IgD-negative memory B cell (primary cell): Measurements from ENCODE around the gene COX4I1. TPM values are rescaled to one million over a fixed set of nuclear protein-coding genes. Genes with fewer than 3 reads are reported as not detected.

ENCODE experiments used
- H3K27ac Mint-ChIP-seq, 3 donors: one replicate each; pipeline ENCODE4 v1.8.0; 2020 to 2022; ENCODE audit warnings: mild to moderate bottlenecking in 3 of 3, mixed read lengths in 3 of 3, moderate library complexity in 1 of 3
- H3K27me3 Mint-ChIP-seq: one replicate; pipeline ENCODE4 v1.8.0; 2021; ENCODE audit warnings: mixed read lengths
- H3K36me3 Mint-ChIP-seq: one replicate; pipeline ENCODE4 v1.8.0; 2020; ENCODE audit warnings: mild to moderate bottlenecking, mixed read lengths
- H3K4me1 Mint-ChIP-seq, 3 donors: one replicate each; pipeline ENCODE4 v1.8.0; 2020 to 2022; ENCODE audit warnings: mixed read lengths in 3 of 3, mild to moderate bottlenecking in 1 of 3
- H3K4me3 Mint-ChIP-seq, 4 donors: one replicate each; pipeline ENCODE4 v1.8.0; 2020 to 2022; ENCODE audit warnings: mild to moderate bottlenecking in 4 of 4, mixed read lengths in 4 of 4, moderate library complexity in 3 of 4
- H3K9me3 Mint-ChIP-seq, 3 donors: one replicate each; pipeline ENCODE4 v1.8.0; 2020 to 2021; ENCODE audit warnings: mixed read lengths in 3 of 3, mild to moderate bottlenecking in 1 of 3
- polyA plus RNA-seq: library from polyadenylated mRNA; unstranded; fragments of 300-500 nt; fragmentation: Illumina TruSeq; gene quantifications from one replicate; pipeline ENCODE4 v1.2.3, GENCODE V29; 2021

The COX4I1 gene
- polyA plus RNA-seq, 1 donor from 2014 or later, result 1,007 TPM

- Mint-ChIP-seq H3K4me1 (peaks cover 6 to 16% (median 14%) of the 10 kb centered on the region in 3 donors), H3K9me3 (no peaks in the 10 kb centered on the region), H3K36me3 (no peaks in the 10 kb centered on the region), H3K27ac (peak overlapping the region in 2 of 3 donors; percentile 17 to 29), H3K4me3 (peak overlapping the region in 1 of 4 donors; percentile 70), H3K27me3 (peaks cover 2% of the 10 kb centered on the region)
Measured at GRCh38 chr16:85819245-85819644, 19.8 kb downstream of the COX4I1 start.

GRCh38 chr16:85819771-85820170, 20.3 kb downstream of the COX4I1 start:
- Mint-ChIP-seq H3K4me3 (no peak overlapping the region), H3K9me3 (no peaks in the 10 kb centered on the region), H3K4me1 (peaks cover 6 to 17% (median 14%) of the 10 kb centered on the region in 3 donors), H3K36me3 (no peaks in the 10 kb centered on the region), H3K27ac (peak overlapping the region in 2 of 3 donors; percentile 18 to 29), H3K27me3 (no peaks in the 10 kb centered on the region)

GRCh38 chr16:85820604-85821372, 21.3 kb downstream of the COX4I1 start:
- H3K27ac Mint-ChIP-seq, result peak overlapping the region in 2 of 3 donors; percentile 39 to 53
- H3K36me3 Mint-ChIP-seq, result no peaks in the 10 kb centered on the region
- H3K4me1 Mint-ChIP-seq, result peaks cover 8 to 17% (median 14%) of the 10 kb centered on the region in 3 donors
- H3K9me3 Mint-ChIP-seq, result no peaks in the 10 kb centered on the region
- no peaks in the 10 kb centered on the region for H3K27me3 Mint-ChIP-seq
- H3K4me3 Mint-ChIP-seq, result peak overlapping the region in 1 of 4 donors; percentile 18

GRCh38 chr16:85821390-85822135, 22.1 kb downstream of the COX4I1 start:
- peak overlapping the region in 2 of 4 donors; percentile 18 to 66 for H3K4me3 Mint-ChIP-seq
- H3K4me1 Mint-ChIP-seq, result peaks cover 9 to 21% (median 14%) of the 10 kb centered on the region in 3 donors
- H3K27me3 Mint-ChIP-seq, result no peaks in the 10 kb centered on the region
- H3K36me3 Mint-ChIP-seq, result no peaks in the 10 kb centered on the region
- H3K27ac Mint-ChIP-seq, result peak overlapping the region in 1 of 3 donors; percentile 39
- H3K9me3 Mint-ChIP-seq, result no peaks in the 10 kb centered on the region

- Mint-ChIP-seq H3K4me1 (peaks cover 13 to 25% (median 20%) of the 10 kb centered on the region in 3 donors), H3K9me3 (no peaks in the 10 kb centered on the region), H3K27me3 (no peaks in the 10 kb centered on the region), H3K27ac (peak overlapping the region in 1 of 3 donors; percentile 39), H3K36me3 (no peaks in the 10 kb centered on the region), H3K4me3 (peak overlapping the region in 1 of 4 donors; percentile 66)
Measured at GRCh38 chr16:85822145-85822544, 22.6 kb downstream of the COX4I1 start.

- H3K4me1 Mint-ChIP-seq, result peaks cover 13 to 25% (median 20%) of the 10 kb centered on the region in 3 donors
- H3K36me3 Mint-ChIP-seq, result no peaks in the 10 kb centered on the region
- H3K27ac Mint-ChIP-seq, result no peak overlapping the region
- H3K9me3 Mint-ChIP-seq, result no peaks in the 10 kb centered on the region
- no peak overlapping the region for H3K4me3 Mint-ChIP-seq
- no peaks in the 10 kb centered on the region for H3K27me3 Mint-ChIP-seq
Measured at GRCh38 chr16:85823328-85823920, 23.9 kb downstream of the COX4I1 start.

GRCh38 chr16:85824161-85825135, 25.0 kb downstream of the COX4I1 start:
- Mint-ChIP-seq H3K27ac (peak overlapping the region in 1 of 3 donors; percentile 44), H3K4me3 (no peak overlapping the region), H3K36me3 (no peaks in the 10 kb centered on the region), H3K9me3 (peaks cover 0 to 4% (median 0%) of the 10 kb centered on the region in 3 donors), H3K27me3 (no peaks in the 10 kb centered on the region), H3K4me1 (peaks cover 18 to 28% (median 26%) of the 10 kb centered on the region in 3 donors)

GRCh38 chr16:85825326-85825725, 25.8 kb downstream of the COX4I1 start:
- Mint-ChIP-seq H3K4me1 (peaks cover 22 to 33% (median 30%) of the 10 kb centered on the region in 3 donors), H3K27me3 (no peaks in the 10 kb centered on the region), H3K4me3 (no peak overlapping the region), H3K27ac (peak overlapping the region in 1 of 3 donors; percentile 44), H3K9me3 (peaks cover 0 to 4% (median 0%) of the 10 kb centered on the region in 3 donors), H3K36me3 (no peaks in the 10 kb centered on the region)

- peaks cover 1% of the 10 kb centered on the region for H3K27me3 Mint-ChIP-seq
- H3K4me1 Mint-ChIP-seq, result peaks cover 21 to 36% (median 33%) of the 10 kb centered on the region in 3 donors
- peak overlapping the region in 1 of 3 donors; percentile 25 for H3K27ac Mint-ChIP-seq
- H3K36me3 Mint-ChIP-seq, result peaks cover 2% of the 10 kb centered on the region
- peaks cover 0 to 5% (median 0%) of the 10 kb centered on the region in 3 donors for H3K9me3 Mint-ChIP-seq
- H3K4me3 Mint-ChIP-seq, result peak overlapping the region in 1 of 4 donors; percentile 30
Measured at GRCh38 chr16:85826686-85827247, 27.3 kb downstream of the COX4I1 start.

GRCh38 chr16:85828166-85828565, 28.7 kb downstream of the COX4I1 start:
- peaks cover 0 to 5% (median 0%) of the 10 kb centered on the region in 3 donors for H3K9me3 Mint-ChIP-seq
- peaks cover 2% of the 10 kb centered on the region for H3K36me3 Mint-ChIP-seq
- peaks cover 4% of the 10 kb centered on the region for H3K27me3 Mint-ChIP-seq
- peaks cover 31 to 43% (median 42%) of the 10 kb centered on the region in 3 donors for H3K4me1 Mint-ChIP-seq
- no peak overlapping the region for H3K27ac Mint-ChIP-seq
- H3K4me3 Mint-ChIP-seq, result no peak overlapping the region

GRCh38 chr16:85829171-85829719, 29.8 kb downstream of the COX4I1 start:
- H3K4me3 Mint-ChIP-seq, result peak overlapping the region in 3 of 4 donors; percentile 76 to 87 (median 86)
- H3K36me3 Mint-ChIP-seq, result peaks cover 2% of the 10 kb centered on the region
- H3K9me3 Mint-ChIP-seq, result peaks cover 0 to 5% (median 0%) of the 10 kb centered on the region in 3 donors
- peak overlapping the region; percentile 83 to 95 (median 90) for H3K27ac Mint-ChIP-seq
- peaks cover 6% of the 10 kb centered on the region for H3K27me3 Mint-ChIP-seq
- H3K4me1 Mint-ChIP-seq, result peaks cover 34 to 46% (median 44%) of the 10 kb centered on the region in 3 donors

- Mint-ChIP-seq H3K36me3 (peaks cover 2% of the 10 kb centered on the region), H3K27ac (peak overlapping the region; percentile 23 to 95 (median 83)), H3K4me1 (peaks cover 34 to 44% (median 44%) of the 10 kb centered on the region in 3 donors), H3K27me3 (peaks cover 6% of the 10 kb centered on the region), H3K4me3 (peak overlapping the region; percentile 46 to 87 (median 81)), H3K9me3 (peaks cover 0 to 5% (median 0%) of the 10 kb centered on the region in 3 donors)
Measured at GRCh38 chr16:85829751-85830445, 30.4 kb downstream of the COX4I1 start.

- Mint-ChIP-seq H3K4me3 (peak overlapping the region in 2 of 4 donors; percentile 1 to 53), H3K27ac (peak overlapping the region; percentile 9 to 86 (median 80)), H3K9me3 (peaks cover 0 to 5% (median 0%) of the 10 kb centered on the region in 3 donors), H3K27me3 (peaks cover 8% of the 10 kb centered on the region), H3K4me1 (peaks cover 32 to 44% (median 43%) of the 10 kb centered on the region in 3 donors), H3K36me3 (peaks cover 2% of the 10 kb centered on the region)
Measured at GRCh38 chr16:85830821-85831220, 31.3 kb downstream of the COX4I1 start.
